ENCODE measurements around the gene PDK1. TPM values are rescaled to one million over a fixed set of nuclear protein-coding genes. Genes with fewer than 3 reads are reported as not detected.

The PDK1 gene
- total RNA-seq, 1 donor, result 26.8 TPM

DNA sequence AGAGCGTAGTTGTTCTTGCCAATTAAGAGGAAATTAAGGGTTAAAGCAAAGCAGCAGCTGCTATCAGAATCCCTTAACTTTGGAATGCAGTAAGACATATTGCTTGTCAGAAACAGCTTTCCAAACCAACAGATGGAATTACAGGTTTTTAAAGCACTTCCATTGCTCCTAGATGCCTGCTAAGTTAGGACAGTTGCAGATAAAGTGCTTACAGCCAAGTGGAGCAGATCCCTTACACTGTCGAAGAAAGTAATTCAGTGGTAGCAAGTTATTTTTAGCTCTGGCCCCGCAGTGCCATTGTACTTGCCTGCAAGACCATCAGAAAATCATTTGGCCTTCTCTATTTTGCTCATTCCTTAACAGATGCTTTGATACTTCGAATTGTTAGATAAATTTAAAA is 5.4 kb downstream of the PDK1 start:
- no peak for DNase-seq (ENCODE audit: insufficient read length, low spot score, missing footprints)
- no peaks in the 10 kb centered on the region for H3K27me3 ChIP-seq (ENCODE audit: insufficient read depth, low read length)
- peaks cover 22% of the 10 kb centered on the region for H3K79me2 ChIP-seq (ENCODE audit: insufficient read depth, low read length)
- H4K20me1 ChIP-seq (ENCODE audit: insufficient read depth, low read length), result peaks cover 10% of the 10 kb centered on the region
- no peak overlapping the region for H2AFZ ChIP-seq (ENCODE audit: low read length)
- no peaks in the 10 kb centered on the region for H3K36me3 ChIP-seq (ENCODE audit: insufficient read depth, low read length)
- TF ChIP-seq, protein P1, sequence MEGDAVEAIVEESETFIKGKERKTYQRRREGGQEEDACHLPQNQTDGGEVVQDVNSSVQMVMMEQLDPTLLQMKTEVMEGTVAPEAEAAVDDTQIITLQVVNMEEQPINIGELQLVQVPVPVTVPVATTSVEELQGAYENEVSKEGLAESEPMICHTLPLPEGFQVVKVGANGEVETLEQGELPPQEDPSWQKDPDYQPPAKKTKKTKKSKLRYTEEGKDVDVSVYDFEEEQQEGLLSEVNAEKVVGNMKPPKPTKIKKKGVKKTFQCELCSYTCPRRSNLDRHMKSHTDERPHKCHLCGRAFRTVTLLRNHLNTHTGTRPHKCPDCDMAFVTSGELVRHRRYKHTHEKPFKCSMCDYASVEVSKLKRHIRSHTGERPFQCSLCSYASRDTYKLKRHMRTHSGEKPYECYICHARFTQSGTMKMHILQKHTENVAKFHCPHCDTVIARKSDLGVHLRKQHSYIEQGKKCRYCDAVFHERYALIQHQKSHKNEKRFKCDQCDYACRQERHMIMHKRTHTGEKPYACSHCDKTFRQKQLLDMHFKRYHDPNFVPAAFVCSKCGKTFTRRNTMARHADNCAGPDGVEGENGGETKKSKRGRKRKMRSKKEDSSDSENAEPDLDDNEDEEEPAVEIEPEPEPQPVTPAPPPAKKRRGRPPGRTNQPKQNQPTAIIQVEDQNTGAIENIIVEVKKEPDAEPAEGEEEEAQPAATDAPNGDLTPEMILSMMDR (IDR thresholded peaks at IDR 0.05; ENCODE audit: extremely low read depth, low read depth, low read length), result no peak
- no peaks in the 10 kb centered on the region for H3K9me3 ChIP-seq (ENCODE audit: low read depth, low read length)
- H3K27ac ChIP-seq (ENCODE audit: low read depth, low read length), result no peak overlapping the region
- peaks cover 9% of the 10 kb centered on the region for H3K4me1 ChIP-seq (ENCODE audit: insufficient read depth, low read length)
- H3K4me2 ChIP-seq (ENCODE audit: insufficient read depth, low read length), result no peak overlapping the region
- no peak overlapping the region for H3K4me3 ChIP-seq (ENCODE audit: insufficient read depth, low read length)

DNA sequence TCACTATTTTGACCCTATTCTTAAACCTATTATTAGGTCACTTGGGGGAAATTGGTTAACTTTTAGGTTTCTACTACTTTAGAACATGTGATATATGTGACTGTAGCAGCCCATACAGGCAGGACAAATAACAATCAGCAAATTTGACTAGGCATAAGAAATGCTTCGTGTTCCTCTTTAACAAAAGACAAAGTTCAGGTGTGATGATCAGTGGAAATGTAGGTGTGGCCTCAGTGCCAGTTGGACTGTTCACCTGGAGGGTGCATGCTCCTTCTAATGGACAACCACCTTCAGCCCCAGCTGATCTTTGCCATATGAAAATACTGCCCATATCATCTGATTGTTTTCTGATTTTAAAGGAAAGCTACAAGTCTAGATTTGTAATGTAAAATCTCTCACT is 6.4 kb downstream of the PDK1 start:
- H3K27me3 ChIP-seq (ENCODE audit: insufficient read depth, low read length), result no peaks in the 10 kb centered on the region
- H3K9me3 ChIP-seq (ENCODE audit: low read depth, low read length), result no peaks in the 10 kb centered on the region
- H3K4me3 ChIP-seq (ENCODE audit: insufficient read depth, low read length), result no peak overlapping the region
- no peaks in the 10 kb centered on the region for H3K36me3 ChIP-seq (ENCODE audit: insufficient read depth, low read length)
- H3K4me2 ChIP-seq (ENCODE audit: insufficient read depth, low read length), result no peak overlapping the region
- H3K79me2 ChIP-seq (ENCODE audit: insufficient read depth, low read length), result peaks cover 13% of the 10 kb centered on the region
- TF ChIP-seq, protein P1 (IDR thresholded peaks at IDR 0.05; ENCODE audit: extremely low read depth, low read depth, low read length), result no peak
- H3K27ac ChIP-seq (ENCODE audit: low read depth, low read length), result no peak overlapping the region
- H3K4me1 ChIP-seq (ENCODE audit: insufficient read depth, low read length), result peaks cover under 1% of the 10 kb centered on the region
- no peak overlapping the region for H2AFZ ChIP-seq (ENCODE audit: low read length)
- DNase-seq (ENCODE audit: insufficient read length, low spot score, missing footprints), result no peak
- H4K20me1 ChIP-seq (ENCODE audit: insufficient read depth, low read length), result peaks cover 4% of the 10 kb centered on the region

GRCh38 chr2:172564376-172564775 is 8.5 kb downstream of the PDK1 start:
- no peak for DNase-seq (ENCODE audit: insufficient read length, low spot score, missing footprints)
- Histone ChIP-seq H3K36me3 (ENCODE audit: insufficient read depth, low read length) (peaks cover 8% of the 10 kb centered on the region), H3K9me3 (ENCODE audit: low read depth, low read length) (no peaks in the 10 kb centered on the region), H3K27me3 (ENCODE audit: insufficient read depth, low read length) (no peaks in the 10 kb centered on the region), H3K27ac (ENCODE audit: low read depth, low read length) (no peak overlapping the region), H3K4me2 (ENCODE audit: insufficient read depth, low read length) (no peak overlapping the region), H4K20me1 (ENCODE audit: insufficient read depth, low read length) (no peaks in the 10 kb centered on the region), H3K79me2 (ENCODE audit: insufficient read depth, low read length) (no peaks in the 10 kb centered on the region), H3K4me3 (ENCODE audit: insufficient read depth, low read length) (no peak overlapping the region), H2AFZ (ENCODE audit: low read length) (no peak overlapping the region), H3K4me1 (ENCODE audit: insufficient read depth, low read length) (no peaks in the 10 kb centered on the region)
- TF ChIP-seq, protein P1 (IDR thresholded peaks at IDR 0.05; ENCODE audit: extremely low read depth, low read depth, low read length), result no peak

DNA sequence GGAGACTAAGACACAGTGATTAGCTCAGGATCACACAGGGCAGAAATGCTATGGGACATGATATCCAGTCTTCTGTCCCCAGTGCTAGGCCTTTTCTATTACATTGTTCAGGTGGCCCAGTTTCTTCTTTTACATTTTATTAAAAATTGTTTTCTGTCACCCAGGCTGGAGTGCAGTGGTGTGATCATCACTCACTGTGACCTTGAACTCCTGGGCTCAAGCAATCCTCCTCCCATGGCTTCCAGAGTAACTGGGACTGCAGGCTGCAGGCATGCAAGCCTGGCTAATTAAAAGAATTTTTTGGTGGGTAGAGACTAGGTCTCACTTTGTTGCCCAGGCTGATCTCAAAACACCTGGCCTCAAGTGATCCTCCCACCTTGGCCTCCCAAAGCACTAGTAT is 15.4 kb downstream of the PDK1 start:
- DNase-seq (ENCODE audit: insufficient read length, low spot score, missing footprints), result no peak
- H3K79me2 ChIP-seq (ENCODE audit: insufficient read depth, low read length), result no peaks in the 10 kb centered on the region
- no peaks in the 10 kb centered on the region for H4K20me1 ChIP-seq (ENCODE audit: insufficient read depth, low read length)
- no peaks in the 10 kb centered on the region for H3K9me3 ChIP-seq (ENCODE audit: low read depth, low read length)
- H3K4me3 ChIP-seq (ENCODE audit: insufficient read depth, low read length), result no peak overlapping the region
- H3K27ac ChIP-seq (ENCODE audit: low read depth, low read length), result no peak overlapping the region
- peaks cover 17% of the 10 kb centered on the region for H3K36me3 ChIP-seq (ENCODE audit: insufficient read depth, low read length)
- no peaks in the 10 kb centered on the region for H3K27me3 ChIP-seq (ENCODE audit: insufficient read depth, low read length)
- TF ChIP-seq, protein P1 (IDR thresholded peaks at IDR 0.05; ENCODE audit: extremely low read depth, low read depth, low read length), result no peak
- no peak overlapping the region for H2AFZ ChIP-seq (ENCODE audit: low read length)
- H3K4me1 ChIP-seq (ENCODE audit: insufficient read depth, low read length), result no peaks in the 10 kb centered on the region
- H3K4me2 ChIP-seq (ENCODE audit: insufficient read depth, low read length), result no peak overlapping the region
